Vagina (tissue), 2 donors: Measurements from ENCODE around the gene HAPLN2.

Experiments
- POLR2A ChIP-seq, 2 donors: fragments of 450-650 bp; IDR thresholded peaks; one replicate each; pipeline ENCODE4 v1.6.1; 2017; ENCODE audit warnings: antibody characterized with exemption in 2 of 2, mild to moderate bottlenecking in 2 of 2, moderate library complexity in 2 of 2
- POLR2AphosphoS5 ChIP-seq, 2 donors: sonication (generic); formaldehyde crosslinking; IDR thresholded peaks; one replicate each; pipeline ENCODE4 v1.9.0; 2017; ENCODE audit warnings: antibody characterized with exemption in 2 of 2, mild to moderate bottlenecking in 2 of 2, low read depth in 1 of 2; ENCODE audit not compliant: insufficient read depth in 1 of 2

DNA sequence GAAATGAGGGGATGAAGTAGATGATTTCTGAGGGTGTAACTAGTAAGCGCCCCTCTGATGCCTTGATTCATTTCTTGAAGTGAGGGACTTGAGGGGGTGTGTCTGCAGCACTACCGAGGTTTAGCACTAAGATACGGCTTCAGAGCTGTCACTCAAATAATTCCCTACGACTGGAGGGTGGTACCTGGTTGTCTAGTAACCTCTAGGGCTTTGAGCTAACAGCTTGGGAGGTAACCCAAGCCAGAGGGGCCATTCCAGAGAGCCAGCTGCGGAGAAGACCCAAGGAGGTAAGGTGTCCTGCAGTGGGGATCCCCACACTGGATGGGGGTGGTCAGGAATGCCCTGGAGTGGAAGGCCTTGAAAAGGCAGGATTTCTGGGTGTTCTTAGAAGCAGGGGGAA is 39.7 kb upstream of the HAPLN2 start, which contains the start of gene TTC24:
- TF ChIP-seq POLR2AphosphoS5 (IDR thresholded peaks at IDR 0.05; ENCODE audit: insufficient read depth in 1 of 2, low read depth in 1 of 2): no peak
- TF ChIP-seq POLR2A (IDR thresholded peaks at IDR 0.05): no peak
